HG03439 (cell line): ENCODE measurements around the gene FOXA3.
A peak's percentile ranks its signal among the peaks of the same experiment; 100 is the strongest.

ENCODE experiments used
- ATAC-seq: cut with Tn5 transposase; IDR thresholded peaks from one replicate; pipeline ENCODE4 v1.9.1; 2021; ENCODE audit warnings: mild to moderate bottlenecking, moderate library complexity; ENCODE audit not compliant: unreplicated experiment

FOXA3 gene

GRCh38 chr19:45872095-45872919 is 8.2 kb downstream of the FOXA3 start:
- no peak for ATAC-seq

GRCh38 chr19:45873219-45873772 is 9.2 kb downstream of the FOXA3 start:
- no peak for ATAC-seq

GRCh38 chr19:45874620-45874966 is 10.5 kb downstream of the FOXA3 start:
- no peak for ATAC-seq

GRCh38 chr19:45876161-45876410 is 12.0 kb downstream of the FOXA3 start:
- no peak for ATAC-seq

- ATAC-seq, result no peak
Measured at GRCh38 chr19:45876411-45877197, 12.5 kb downstream of the FOXA3 start.

GRCh38 chr19:45878043-45878794 is 14.1 kb downstream of the FOXA3 start:
- no peak for ATAC-seq

- ATAC-seq, result no peak
Measured at GRCh38 chr19:45879055-45879454, 14.9 kb downstream of the FOXA3 start.

GRCh38 chr19:45879971-45880370 is 15.8 kb downstream of the FOXA3 start:
- ATAC-seq, result no peak

- no peak for ATAC-seq
Measured at GRCh38 chr19:45881082-45881908, 17.2 kb downstream of the FOXA3 start.

- ATAC-seq, result no peak
Measured at GRCh38 chr19:45881909-45882528, 17.9 kb downstream of the FOXA3 start.

GRCh38 chr19:45882652-45883585 is 18.8 kb downstream of the FOXA3 start:
- no peak for ATAC-seq

- ATAC-seq, result no peak
Measured at GRCh38 chr19:45883586-45883880, 19.4 kb downstream of the FOXA3 start.

- no peak for ATAC-seq
Measured at GRCh38 chr19:45883881-45884681, 20.0 kb downstream of the FOXA3 start.

GRCh38 chr19:45884682-45885555 is 20.8 kb downstream of the FOXA3 start:
- ATAC-seq, result peak; percentile 0

GRCh38 chr19:45885556-45886426 is 21.7 kb downstream of the FOXA3 start, which contains the start of gene IRF2BP1:
IRF2BP1 (minus strand) TSS chr19:45886141; CDS start chr19:45885774, 367 bp downstream.
- peak; percentile 49 for ATAC-seq

GRCh38 chr19:45886427-45887199 is 22.5 kb downstream of the FOXA3 start:
- ATAC-seq, result peak; percentile 38
